ENCODE measurements around the gene SCN9A. TPM values are rescaled to one million over a fixed set of nuclear protein-coding genes. Genes with fewer than 3 reads are reported as not detected.

The SCN9A gene
- total and polyA plus RNA-seq, 10 of the 15 experiments (the other 5 are each of a cell fraction or from before 2014, with no cell fraction given): 0.04 to 0.08 (median 0.08) TPM; not detected in 7

DNA sequence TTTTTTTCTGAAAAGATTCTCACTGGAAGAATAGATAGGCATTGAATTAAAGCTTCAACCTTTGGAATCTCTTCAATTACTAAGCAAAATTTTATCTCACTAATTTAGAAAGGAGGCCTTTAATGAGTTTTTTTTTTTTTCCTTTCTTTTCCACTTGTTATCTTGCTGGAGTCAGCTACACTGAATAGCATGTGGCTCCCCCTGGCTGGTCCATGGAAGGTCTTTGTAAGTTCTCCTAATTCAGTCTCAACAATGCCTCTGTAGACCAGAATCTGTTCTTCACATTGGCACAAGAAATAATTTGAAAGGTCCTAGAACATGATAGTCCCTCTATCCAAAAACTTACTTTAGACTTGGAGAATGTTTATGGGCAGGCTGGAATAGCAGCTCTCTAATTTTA, 223.7 kb downstream of the SCN9A start (continued):
- TF ChIP-seq, protein P1, sequence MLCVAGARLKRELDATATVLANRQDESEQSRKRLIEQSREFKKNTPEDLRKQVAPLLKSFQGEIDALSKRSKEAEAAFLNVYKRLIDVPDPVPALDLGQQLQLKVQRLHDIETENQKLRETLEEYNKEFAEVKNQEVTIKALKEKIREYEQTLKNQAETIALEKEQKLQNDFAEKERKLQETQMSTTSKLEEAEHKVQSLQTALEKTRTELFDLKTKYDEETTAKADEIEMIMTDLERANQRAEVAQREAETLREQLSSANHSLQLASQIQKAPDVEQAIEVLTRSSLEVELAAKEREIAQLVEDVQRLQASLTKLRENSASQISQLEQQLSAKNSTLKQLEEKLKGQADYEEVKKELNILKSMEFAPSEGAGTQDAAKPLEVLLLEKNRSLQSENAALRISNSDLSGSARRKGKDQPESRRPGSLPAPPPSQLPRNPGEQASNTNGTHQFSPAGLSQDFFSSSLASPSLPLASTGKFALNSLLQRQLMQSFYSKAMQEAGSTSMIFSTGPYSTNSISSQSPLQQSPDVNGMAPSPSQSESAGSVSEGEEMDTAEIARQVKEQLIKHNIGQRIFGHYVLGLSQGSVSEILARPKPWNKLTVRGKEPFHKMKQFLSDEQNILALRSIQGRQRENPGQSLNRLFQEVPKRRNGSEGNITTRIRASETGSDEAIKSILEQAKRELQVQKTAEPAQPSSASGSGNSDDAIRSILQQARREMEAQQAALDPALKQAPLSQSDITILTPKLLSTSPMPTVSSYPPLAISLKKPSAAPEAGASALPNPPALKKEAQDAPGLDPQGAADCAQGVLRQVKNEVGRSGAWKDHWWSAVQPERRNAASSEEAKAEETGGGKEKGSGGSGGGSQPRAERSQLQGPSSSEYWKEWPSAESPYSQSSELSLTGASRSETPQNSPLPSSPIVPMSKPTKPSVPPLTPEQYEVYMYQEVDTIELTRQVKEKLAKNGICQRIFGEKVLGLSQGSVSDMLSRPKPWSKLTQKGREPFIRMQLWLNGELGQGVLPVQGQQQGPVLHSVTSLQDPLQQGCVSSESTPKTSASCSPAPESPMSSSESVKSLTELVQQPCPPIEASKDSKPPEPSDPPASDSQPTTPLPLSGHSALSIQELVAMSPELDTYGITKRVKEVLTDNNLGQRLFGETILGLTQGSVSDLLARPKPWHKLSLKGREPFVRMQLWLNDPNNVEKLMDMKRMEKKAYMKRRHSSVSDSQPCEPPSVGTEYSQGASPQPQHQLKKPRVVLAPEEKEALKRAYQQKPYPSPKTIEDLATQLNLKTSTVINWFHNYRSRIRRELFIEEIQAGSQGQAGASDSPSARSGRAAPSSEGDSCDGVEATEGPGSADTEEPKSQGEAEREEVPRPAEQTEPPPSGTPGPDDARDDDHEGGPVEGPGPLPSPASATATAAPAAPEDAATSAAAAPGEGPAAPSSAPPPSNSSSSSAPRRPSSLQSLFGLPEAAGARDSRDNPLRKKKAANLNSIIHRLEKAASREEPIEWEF (IDR thresholded peaks at IDR 0.05; ENCODE audit: insufficient replicate concordance, low read depth, low read length): no peak
- TF ChIP-seq MYB (IDR thresholded peaks at IDR 0.05; ENCODE audit: borderline replicate concordance, low read depth, low read length) (no peak), MTA2 (IDR thresholded peaks at IDR 0.05; ENCODE audit: low read depth) (no peak)
- TF ChIP-seq, protein P2, sequence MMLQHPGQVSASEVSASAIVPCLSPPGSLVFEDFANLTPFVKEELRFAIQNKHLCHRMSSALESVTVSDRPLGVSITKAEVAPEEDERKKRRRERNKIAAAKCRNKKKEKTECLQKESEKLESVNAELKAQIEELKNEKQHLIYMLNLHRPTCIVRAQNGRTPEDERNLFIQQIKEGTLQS (IDR thresholded peaks at IDR 0.05; ENCODE audit: borderline replicate concordance, extremely low read depth, low read depth, low read length): no peak

DNA sequence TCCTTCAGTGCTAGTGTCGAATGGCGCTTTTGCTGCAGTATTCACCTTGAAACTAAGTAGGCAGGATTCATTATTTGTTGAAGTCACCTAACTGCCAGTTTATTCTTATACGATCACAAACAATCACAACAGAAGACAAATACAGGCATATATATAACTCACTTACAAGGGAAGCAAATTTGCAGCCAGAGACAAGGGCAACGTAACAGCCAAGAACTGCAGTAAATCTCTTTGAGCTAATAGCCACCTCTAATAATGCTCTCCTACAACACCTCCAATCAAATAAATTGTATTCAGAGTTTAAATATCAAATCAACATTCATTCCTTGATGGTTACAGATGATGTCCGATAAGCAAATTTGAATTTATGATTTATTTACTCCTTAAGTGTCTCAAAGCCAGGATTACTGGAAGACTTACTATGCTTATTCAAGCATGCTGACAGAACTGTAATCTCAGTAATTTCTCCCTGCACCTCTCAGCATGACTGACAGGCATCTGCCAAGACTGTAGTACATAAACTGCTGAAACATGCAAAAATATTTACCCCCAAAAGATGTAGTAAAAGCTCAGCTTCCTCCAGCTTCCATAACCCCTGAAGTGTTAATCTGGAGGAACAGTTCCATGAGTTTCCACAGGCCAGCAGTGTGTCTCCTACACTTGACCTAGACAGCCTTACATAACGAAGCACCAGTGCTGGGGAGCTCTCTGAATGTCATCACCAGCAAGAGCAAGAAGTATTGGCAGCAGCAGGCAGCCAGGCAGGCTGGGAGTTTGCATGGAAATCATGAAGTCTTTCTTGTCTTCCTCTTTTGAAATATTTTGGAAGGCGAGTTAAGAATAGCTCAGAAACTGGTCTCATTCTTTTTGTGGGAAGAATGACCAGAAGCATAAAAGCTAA, 227.0 kb downstream of the SCN9A start:
- SMC1A ChIA-PET (ENCODE audit: uncharacterized antibody, unreplicated experiment): interaction anchor here (0.6 kb wide), 1 partner anchor 65 kb away, joined by 3 read pairs; no protein-coding TSS in a partner anchor
- TF ChIP-seq, protein P3, sequence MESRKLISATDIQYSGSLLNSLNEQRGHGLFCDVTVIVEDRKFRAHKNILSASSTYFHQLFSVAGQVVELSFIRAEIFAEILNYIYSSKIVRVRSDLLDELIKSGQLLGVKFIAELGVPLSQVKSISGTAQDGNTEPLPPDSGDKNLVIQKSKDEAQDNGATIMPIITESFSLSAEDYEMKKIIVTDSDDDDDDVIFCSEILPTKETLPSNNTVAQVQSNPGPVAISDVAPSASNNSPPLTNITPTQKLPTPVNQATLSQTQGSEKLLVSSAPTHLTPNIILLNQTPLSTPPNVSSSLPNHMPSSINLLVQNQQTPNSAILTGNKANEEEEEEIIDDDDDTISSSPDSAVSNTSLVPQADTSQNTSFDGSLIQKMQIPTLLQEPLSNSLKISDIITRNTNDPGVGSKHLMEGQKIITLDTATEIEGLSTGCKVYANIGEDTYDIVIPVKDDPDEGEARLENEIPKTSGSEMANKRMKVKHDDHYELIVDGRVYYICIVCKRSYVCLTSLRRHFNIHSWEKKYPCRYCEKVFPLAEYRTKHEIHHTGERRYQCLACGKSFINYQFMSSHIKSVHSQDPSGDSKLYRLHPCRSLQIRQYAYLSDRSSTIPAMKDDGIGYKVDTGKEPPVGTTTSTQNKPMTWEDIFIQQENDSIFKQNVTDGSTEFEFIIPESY (IDR thresholded peaks at IDR 0.05): no peak
- TF ChIP-seq, protein P2 (IDR thresholded peaks at IDR 0.05; ENCODE audit: borderline replicate concordance, extremely low read depth, low read depth, low read length): no peak
- no peak for TF ChIP-seq ZNF207 (IDR thresholded peaks at IDR 0.05; ENCODE audit: borderline replicate concordance)
- no peak for TF ChIP-seq DPF2 (IDR thresholded peaks at IDR 0.05)
- no peak for TF ChIP-seq NBN (IDR thresholded peaks at IDR 0.05)
- TF ChIP-seq FOS (IDR thresholded peaks at IDR 0.05; ENCODE audit: borderline replicate concordance, extremely low read depth, insufficient read length): no peak

More for the DNA sequence above, 227.0 kb downstream of the SCN9A start:
- Histone ChIP-seq H3K27me3 (replicated peaks in 1 of 2; ENCODE audit: control insufficient read depth in 2 of 2, insufficient read depth in 2 of 2, low read length in 1 of 2) (no peaks in the 10 kb centered on the region), H3K9me3 (replicated peaks; ENCODE audit: control insufficient read depth, insufficient read depth, low read length) (no peaks in the 10 kb centered on the region), H3K9ac (ENCODE audit: control insufficient read depth, insufficient read depth, low read length) (no peak overlapping the region), H2AFZ (ENCODE audit: control insufficient read depth, low read depth, low read length) (no peak overlapping the region), H3K36me3 (ENCODE audit: control insufficient read depth in 2 of 2, insufficient read depth in 2 of 2, low read length in 1 of 2) (no peaks in the 10 kb centered on the region), H3K4me3 (no peak overlapping the region), H4K20me1 (ENCODE audit: control insufficient read depth, insufficient read depth) (no peaks in the 10 kb centered on the region), H3K27ac (ENCODE audit: control insufficient read depth, insufficient read depth) (no peak overlapping the region), H3K4me1 (ENCODE audit: control insufficient read depth, insufficient read depth, low read length) (no peaks in the 10 kb centered on the region), H3K4me2 (ENCODE audit: control insufficient read depth, insufficient read depth) (no peak overlapping the region), H3K79me2 (ENCODE audit: control insufficient read depth, insufficient read depth, low read length) (no peaks in the 10 kb centered on the region)
- CTCF ChIA-PET: interaction anchor here (0.6 kb wide), 1 partner anchor 33 kb away, joined by 4 read pairs; no protein-coding TSS in a partner anchor
- RAD21 ChIA-PET (ENCODE audit: unreplicated experiment): no interaction called here
- DNase-seq (ENCODE audit: low read depth, low spot score) (no peak), ATAC-seq (no peak), FAIRE-seq (no peak)
- POLR2A ChIA-PET: no interaction called here
- in situ Hi-C loops (cut with MboI) (no loop called here), intact Hi-C loops (cut with micrococcal nuclease; ENCODE audit: unreplicated experiment) (no loop called here)
- WGBS (ENCODE audit: insufficient coverage, insufficient replicate concordance, low lambda C conversion rate, missing lambda C conversion rate): 39% methylated on average over 7 of the region's 7 CpGs
- no TSS peak for BruUV-seq (replicated peaks)

Data from GM12878 (cell line).